K562 (cell line): ENCODE data around the gene LINS1. TPM values are rescaled to one million over a fixed set of nuclear protein-coding genes. Genes with fewer than 3 reads are reported as not detected.

Experiments used
- BRD4 ChIP-seq: fragments of 200-600 bp; sonication (generic); IDR thresholded peaks from 2 replicates; pipeline ENCODE4 v1.6.1; 2017; ENCODE audit warnings: inconsistent platforms
- EP400 ChIP-seq: fragments of 450-650 bp; IDR thresholded peaks from 2 replicates; pipeline ENCODE4 v1.6.1; 2017; ENCODE audit warnings: antibody characterized with exemption, mild to moderate bottlenecking, moderate library complexity
- ESRRB ChIP-seq: fragments of 250-450 bp; sonication (Bioruptor Pico); IDR thresholded peaks from 2 replicates; pipeline ENCODE4 v1.5.0; 2020; ENCODE audit warnings: mild to moderate bottlenecking, moderate library complexity, borderline replicate concordance
- GTF2E2 ChIP-seq: fragments of 200-800 bp; sonication (Bioruptor generic); IDR thresholded peaks from 2 replicates; pipeline ENCODE4 v1.6.1; 2016; ENCODE audit warnings: missing genetic modification characterization, missing compliant biosample characterization
- HEY1 ChIP-seq: fragments of 250-450 bp; sonication (Bioruptor Pico); IDR thresholded peaks from 2 replicates; pipeline ENCODE4 v1.5.0; 2020; ENCODE audit warnings: mild to moderate bottlenecking, moderate library complexity, borderline replicate concordance
- MTF1 ChIP-seq: fragments of 250-450 bp; sonication (Bioruptor Pico); IDR thresholded peaks from 2 replicates; pipeline ENCODE4 v1.9.0; 2021; ENCODE audit warnings: moderate library complexity, mild to moderate bottlenecking, inconsistent platforms, borderline replicate concordance
- RCOR1 ChIP-seq, 2 experiments: IDR thresholded peaks; 2 replicates each; pipeline ENCODE4 v1.6.1; 2012; ENCODE audit warnings: low read depth in 2 of 2, low read length in 2 of 2, borderline replicate concordance in 1 of 2, improper control_type of control experiment in 1 of 2
- SAP30 ChIP-seq: fragments of 200-600 bp; sonication (generic); IDR thresholded peaks from 2 replicates; pipeline ENCODE4 v1.6.1; 2012; ENCODE audit warnings: borderline replicate concordance, low read depth, mild to moderate bottlenecking, moderate library complexity, low read length, control low read depth, inconsistent platforms; ENCODE audit not compliant: insufficient read depth, poor library complexity, severe bottlenecking
- SOX6 ChIP-seq: fragments of 450-650 bp; IDR thresholded peaks from 2 replicates; pipeline ENCODE4 v1.6.1; 2014; ENCODE audit warnings: mild to moderate bottlenecking
- STAT5A ChIP-seq: IDR thresholded peaks from 2 replicates; pipeline ENCODE4 v1.6.1; 2012; ENCODE audit warnings: low read length, inconsistent platforms, borderline replicate concordance
- THRA ChIP-seq: fragments of 450-650 bp; IDR thresholded peaks from 2 replicates; pipeline ENCODE4 v1.6.1; 2017; ENCODE audit warnings: mild to moderate bottlenecking, moderate library complexity
- THRB ChIP-seq: fragments of 450-650 bp; formaldehyde crosslinking; conservative IDR thresholded peaks from 2 replicates; pipeline ENCODE4 v1.4.0; 2022; ENCODE audit warnings: mild to moderate bottlenecking, missing genetic modification characterization
- VEZF1 ChIP-seq: fragments of 200-800 bp; sonication (Bioruptor generic); IDR thresholded peaks from 2 replicates; pipeline ENCODE4 v1.6.1; 2017; ENCODE audit warnings: missing genetic modification characterization, missing compliant biosample characterization
- ZNF133 ChIP-seq: fragments of 250-450 bp; sonication (Bioruptor Pico); IDR thresholded peaks from 2 replicates; pipeline ENCODE4 v1.4.0; 2020; ENCODE audit warnings: mild to moderate bottlenecking
- ZNF184 ChIP-seq: sonication (generic); formaldehyde crosslinking; IDR thresholded peaks from 2 replicates; pipeline ENCODE4 v1.5.0; 2020; ENCODE audit warnings: missing genetic modification reagents
- ZNF197 ChIP-seq: fragments of 200-800 bp; sonication (Bioruptor generic); IDR thresholded peaks from 2 replicates; pipeline ENCODE4 v1.6.1; 2016; ENCODE audit warnings: low read depth, missing genetic modification characterization, missing compliant biosample characterization
- ZNF212 ChIP-seq: fragments of 450-650 bp; formaldehyde crosslinking; IDR thresholded peaks from 2 replicates; pipeline ENCODE4 v1.4.0; 2020; ENCODE audit warnings: mild to moderate bottlenecking
- ZNF253 ChIP-seq: fragments of 250-450 bp; sonication (Bioruptor Pico); conservative IDR thresholded peaks from 2 replicates; pipeline ENCODE4 v1.6.1; 2021; ENCODE audit warnings: mild to moderate bottlenecking
- ZNF398 ChIP-seq: fragments of 250-450 bp; sonication (Bioruptor Pico); IDR thresholded peaks from 2 replicates; pipeline ENCODE4 v1.8.0; 2021; ENCODE audit warnings: moderate library complexity, mild to moderate bottlenecking, inconsistent platforms
- polyA plus RNA-seq, 8 experiments: library from polyadenylated mRNA; depleted of rRNA in 4 of 8; stranded (reverse) in 5 of 8; unstranded in 3 of 8; fragments of >200 nt; fragmentation: Nextera tagmentation in 2 of 8; fragmentation: Illumina TruSeq in 1 of 8; extraction: Ambion mirVana in 2 of 8; extraction: Trizol in 1 of 8; gene quantifications; 2 replicates each; pipeline versions ENCODE4 v1.2.1 to v1.2.3, GENCODE V29; 2011 to 2014; ENCODE audit warnings: inconsistent platforms in 1 of 8, missing spikeins in 1 of 8
- total RNA-seq, 7 experiments: library from RNA; depleted of rRNA in 6 of 7; stranded (reverse); fragments of >200 nt in 6 of 7; fragmentation: Illumina TruSeq in 2 of 7; extraction: Trizol in 2 of 7; gene quantifications; 2 replicates each; pipeline versions ENCODE4 v1.2.1 to v1.2.3, GENCODE V29; 2011 to 2021; ENCODE audit warnings: low replicate concordance in 1 of 7

The LINS1 gene
- total and polyA plus RNA-seq, 9 of the 15 experiments (the other 6 are each of a cell fraction or from before 2014, with no cell fraction given) = 15.4 to 31.4 (median 24.6) TPM

- no peak for TF ChIP-seq THRB (CRISPR knock-in tag)
- no peak for TF ChIP-seq ZNF184 (CRISPR knock-in tag)
- TF ChIP-seq ZNF133 (CRISPR knock-in tag) = no peak
- TF ChIP-seq ZNF197 (CRISPR knock-in tag) = no peak
- TF ChIP-seq RCOR1 (IDR thresholded peaks at IDR 0.05; ENCODE audit: borderline replicate concordance in 1 of 2, low read depth in 2 of 2, low read length in 2 of 2) = no peak; a peak in 1 of 4 replicates
- TF ChIP-seq GTF2E2 (tag) = no peak
- no peak for TF ChIP-seq SOX6
- TF ChIP-seq ZNF212 = no peak
- TF ChIP-seq SAP30 = no peak
- peak; percentile 100 for TF ChIP-seq VEZF1 (CRISPR knock-in tag)
- no peak for TF ChIP-seq THRA
- TF ChIP-seq BRD4 = no peak
- TF ChIP-seq ZNF398 (CRISPR knock-in tag) = no peak
- TF ChIP-seq HEY1 = no peak
- TF ChIP-seq MTF1 (CRISPR knock-in tag) = no peak
- TF ChIP-seq ZNF253 = no peak
- no peak for TF ChIP-seq ESRRB (CRISPR knock-in tag)
- no peak; the same call in 1 of the 2 replicates for TF ChIP-seq STAT5A
- no peak for TF ChIP-seq EP400
Measured at GRCh38 chr15:100602064-100602822, at the start of gene LINS1, which contains the start of gene ASB7 (continued).
